Lower leg skin (tissue), 3 donors: Measurements from ENCODE around the gene RTKN2.

Experiments
- POLR2A ChIP-seq, 2 donors: fragments of 450-650 bp; IDR thresholded peaks; one replicate each; pipeline ENCODE4 v1.6.1; 2016 to 2017; ENCODE audit warnings: antibody characterized with exemption in 2 of 2, mild to moderate bottlenecking in 1 of 2, moderate library complexity in 1 of 2
- TF ChIP-seq, protein P1 (sequence below), 3 donors: fragments of 450-650 bp; IDR thresholded peaks; one replicate each; pipeline ENCODE4 v1.5.1; 2016; ENCODE audit warnings: antibody characterized with exemption in 3 of 3, mild to moderate bottlenecking in 3 of 3, moderate library complexity in 2 of 3

DNA sequence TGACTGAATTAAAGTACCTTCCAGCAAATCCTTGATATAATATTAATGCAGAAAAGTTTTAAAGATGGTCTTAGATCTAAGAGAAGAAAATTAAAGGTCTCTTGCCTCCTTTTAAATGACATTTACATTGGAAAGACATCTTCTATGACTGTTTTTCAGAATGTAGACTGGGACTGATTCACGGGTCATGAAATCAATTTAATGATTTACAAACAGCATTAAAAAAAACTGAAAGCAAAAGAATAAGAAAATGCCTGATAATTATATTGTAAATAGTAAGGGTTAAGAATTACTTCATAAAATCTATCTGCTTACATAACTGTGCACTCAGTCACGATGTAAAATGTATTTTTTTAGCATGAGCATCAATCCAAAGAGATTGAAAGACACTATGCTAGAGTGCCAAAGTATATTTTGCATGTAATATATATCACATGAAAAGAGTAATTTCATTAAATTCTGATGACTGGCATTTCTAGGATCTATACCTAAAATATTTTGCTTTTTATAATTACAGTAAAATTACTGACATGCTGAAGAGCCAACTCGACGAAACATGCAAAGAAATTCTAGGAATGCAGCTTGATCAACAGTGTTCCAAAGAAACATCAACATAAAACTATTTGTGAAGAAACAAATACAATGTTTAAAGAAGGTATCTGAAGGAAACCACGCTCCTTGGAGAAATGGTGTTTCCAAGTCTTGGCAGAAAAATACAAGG, 35.1 kb downstream of the RTKN2 start:
- TF ChIP-seq, protein P1, sequence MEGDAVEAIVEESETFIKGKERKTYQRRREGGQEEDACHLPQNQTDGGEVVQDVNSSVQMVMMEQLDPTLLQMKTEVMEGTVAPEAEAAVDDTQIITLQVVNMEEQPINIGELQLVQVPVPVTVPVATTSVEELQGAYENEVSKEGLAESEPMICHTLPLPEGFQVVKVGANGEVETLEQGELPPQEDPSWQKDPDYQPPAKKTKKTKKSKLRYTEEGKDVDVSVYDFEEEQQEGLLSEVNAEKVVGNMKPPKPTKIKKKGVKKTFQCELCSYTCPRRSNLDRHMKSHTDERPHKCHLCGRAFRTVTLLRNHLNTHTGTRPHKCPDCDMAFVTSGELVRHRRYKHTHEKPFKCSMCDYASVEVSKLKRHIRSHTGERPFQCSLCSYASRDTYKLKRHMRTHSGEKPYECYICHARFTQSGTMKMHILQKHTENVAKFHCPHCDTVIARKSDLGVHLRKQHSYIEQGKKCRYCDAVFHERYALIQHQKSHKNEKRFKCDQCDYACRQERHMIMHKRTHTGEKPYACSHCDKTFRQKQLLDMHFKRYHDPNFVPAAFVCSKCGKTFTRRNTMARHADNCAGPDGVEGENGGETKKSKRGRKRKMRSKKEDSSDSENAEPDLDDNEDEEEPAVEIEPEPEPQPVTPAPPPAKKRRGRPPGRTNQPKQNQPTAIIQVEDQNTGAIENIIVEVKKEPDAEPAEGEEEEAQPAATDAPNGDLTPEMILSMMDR (IDR thresholded peaks at IDR 0.05) = no peak
- TF ChIP-seq POLR2A (IDR thresholded peaks at IDR 0.05) = no peak
